Measurements from ENCODE around the gene IFI27L2.

DNA sequence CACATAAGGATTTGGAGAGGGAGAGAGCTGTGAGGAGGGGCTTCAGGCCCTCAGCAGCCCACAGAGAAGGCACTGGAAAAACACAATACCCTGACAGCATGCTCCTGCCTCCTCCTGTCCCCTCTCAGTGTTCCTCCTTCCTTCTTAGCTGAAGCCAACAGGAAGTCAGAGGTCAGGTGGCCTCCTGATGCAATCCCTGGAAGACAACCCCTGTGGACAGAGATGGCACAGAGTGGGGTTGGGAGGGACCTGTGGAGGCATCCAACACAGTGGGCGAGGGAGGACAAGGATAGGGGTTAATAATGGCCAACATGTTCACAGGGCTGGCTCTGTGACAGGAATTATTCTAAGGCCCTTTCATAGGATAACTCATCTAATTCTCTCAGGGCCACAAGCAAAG, 15.4 kb upstream of the IFI27L2 start:
- no peak for TF ChIP-seq CTCF (IDR thresholded peaks at IDR 0.05; ENCODE audit: insufficient read depth, low read length, poor library complexity, severe bottlenecking)
- TF ChIP-seq EZH2phosphoT487 (conservative IDR thresholded peaks at IDR 0.05; ENCODE audit: low read length) = no peak
